GM23338 (cell line): ENCODE results near the gene ADAD1. TPM values are rescaled to one million over a fixed set of nuclear protein-coding genes. Genes with fewer than 3 reads are reported as not detected.

Experiments
- ATAC-seq: fragments of 200-7000 bp; cut with Tn5 transposase; 3 replicates; pipeline ENCODE4 v1.9.1; 2020
- DNase-seq: peaks from one replicate; pipeline ENCODE4 v3.0.0-alpha.2; 2015; ENCODE audit warnings: low spot score
- H2AFZ ChIP-seq: fragments of 200-600 bp; sonication (generic); 2 replicates; pipeline ENCODE4 v1.8.0; 2016; ENCODE audit warnings: antibody characterized with exemption, mild to moderate bottlenecking, moderate library complexity
- H3F3A ChIP-seq: fragments of 200-600 bp; sonication (generic); replicated peaks from 2 replicates; pipeline ENCODE4 v1.8.0; 2017; ENCODE audit warnings: antibody characterized with exemption, mixed run types, low read depth
- H3K27ac ChIP-seq: fragments of 200-600 bp; sonication (generic); 2 replicates; pipeline ENCODE4 v1.6.1; 2016; ENCODE audit warnings: low read depth
- H3K27me3 ChIP-seq: fragments of 200-600 bp; sonication (generic); 2 replicates; pipeline ENCODE4 v1.8.0; 2016; ENCODE audit warnings: mild to moderate bottlenecking, mixed run types, moderate library complexity; ENCODE audit not compliant: insufficient read depth
- H3K36me3 ChIP-seq: fragments of 200-600 bp; sonication (generic); 2 replicates; pipeline ENCODE4 v1.8.0; 2016; ENCODE audit warnings: mild to moderate bottlenecking; ENCODE audit not compliant: insufficient read depth
- H3K4me1 ChIP-seq: fragments of 200-600 bp; sonication (generic); 2 replicates; pipeline ENCODE4 v1.8.0; 2016; ENCODE audit warnings: mild to moderate bottlenecking, moderate library complexity; ENCODE audit not compliant: insufficient read depth
- H3K4me2 ChIP-seq: fragments of 200-600 bp; sonication (generic); 2 replicates; pipeline ENCODE4 v1.7.1; 2017; ENCODE audit warnings: mixed run types
- H3K4me3 ChIP-seq: fragments of 200-600 bp; sonication (generic); 2 replicates; pipeline ENCODE4 v1.6.1; 2016; ENCODE audit warnings: mixed run types
- H3K79me2 ChIP-seq: fragments of 200-600 bp; sonication (generic); replicated peaks from 2 replicates; pipeline ENCODE4 v1.8.0; 2017; ENCODE audit warnings: mild to moderate bottlenecking; ENCODE audit not compliant: insufficient read depth
- H3K9me2 ChIP-seq: fragments of 200-600 bp; sonication (generic); 2 replicates; pipeline ENCODE4 v1.8.0; 2017; ENCODE audit not compliant: insufficient read depth
- H4K20me1 ChIP-seq: fragments of 200-600 bp; sonication (generic); replicated peaks from 2 replicates; pipeline ENCODE4 v1.8.0; 2017; ENCODE audit warnings: mild to moderate bottlenecking; ENCODE audit not compliant: insufficient read depth
- H3K27ac Mint-ChIP-seq: 2 replicates; pipeline ENCODE4 v1.8.0; 2020; ENCODE audit warnings: inconsistent platforms, mild to moderate bottlenecking, moderate library complexity, mixed read lengths
- H3K27me3 Mint-ChIP-seq: 3 replicates; pipeline ENCODE4 v1.8.0; 2022; ENCODE audit warnings: low read depth, mild to moderate bottlenecking, moderate library complexity, mixed read lengths, inconsistent platforms; ENCODE audit not compliant: insufficient read depth, poor library complexity
- H3K36me3 Mint-ChIP-seq: 3 replicates; pipeline ENCODE4 v1.8.0; 2021; ENCODE audit warnings: low read depth, mild to moderate bottlenecking, inconsistent platforms, moderate library complexity, mixed read lengths
- H3K4me1 Mint-ChIP-seq: 3 replicates; pipeline ENCODE4 v1.8.0; 2020; ENCODE audit warnings: mild to moderate bottlenecking, inconsistent platforms, mixed read lengths
- H3K4me3 Mint-ChIP-seq: 3 replicates; pipeline ENCODE4 v1.8.0; 2021; ENCODE audit warnings: moderate library complexity, mild to moderate bottlenecking, inconsistent platforms, mixed read lengths
- H3K9me3 Mint-ChIP-seq: 3 replicates; pipeline ENCODE4 v1.8.0; 2020; ENCODE audit warnings: moderate library complexity, mild to moderate bottlenecking, inconsistent platforms, mixed read lengths
- CREB1 ChIP-seq: fragments of 250-450 bp; sonication (Bioruptor Pico); IDR thresholded peaks from 2 replicates; pipeline ENCODE4 v1.5.0; 2020; ENCODE audit warnings: low read depth, mild to moderate bottlenecking, moderate library complexity
- EZH2 ChIP-seq: fragments of 200-600 bp; sonication (generic); IDR thresholded peaks from one replicate; pipeline ENCODE4 v1.8.0; 2017; ENCODE audit warnings: antibody characterized with exemption, mild to moderate bottlenecking, low read depth; ENCODE audit not compliant: unreplicated experiment
- NANOG ChIP-seq: IDR thresholded peaks from 2 replicates; pipeline ENCODE4 v1.6.1; 2016; ENCODE audit warnings: antibody characterized with exemption, borderline replicate concordance
- STAT1 ChIP-seq: IDR thresholded peaks from one replicate; pipeline ENCODE4 v1.6.1; 2016; ENCODE audit warnings: antibody characterized with exemption; ENCODE audit not compliant: unreplicated experiment
- ZNF331 ChIP-seq: fragments of 250-450 bp; sonication (Bioruptor Pico); IDR thresholded peaks from 2 replicates; pipeline ENCODE4 v1.5.0; 2020; ENCODE audit warnings: low read depth, mild to moderate bottlenecking, moderate library complexity
- ZNF462 ChIP-seq: fragments of 250-450 bp; sonication (Bioruptor Pico); IDR thresholded peaks from 2 replicates; pipeline ENCODE4 v1.5.0; 2020; ENCODE audit warnings: mild to moderate bottlenecking, moderate library complexity
- long read RNA-seq: library from polyadenylated mRNA; unstranded; transcript quantifications from one replicate; pipeline ENCODE4 v2.0.0, GENCODE V29; 2020; ENCODE audit not compliant: unreplicated experiment
- polyA plus RNA-seq: library from polyadenylated mRNA; unstranded; fragments of >200 nt; fragmentation: Nextera tagmentation; extraction: Ambion mirVana; gene quantifications from 2 replicates; pipeline ENCODE4 v1.2.1, GENCODE V29; 2016
- total RNA-seq: library from RNA; depleted of rRNA; stranded (reverse); fragments of >200 nt; shearing (Covaris generic); gene quantifications from 2 replicates; pipeline ENCODE4 v1.2.3, GENCODE V29; 2014; rRNA removed
- TF ChIP-seq, protein P1 (sequence below): IDR thresholded peaks from one replicate; pipeline ENCODE4 v1.6.1; 2018; ENCODE audit warnings: antibody characterized with exemption; ENCODE audit not compliant: unreplicated experiment
- TF ChIP-seq, protein P2 (sequence below), 2 experiments: fragments of 200-600 bp in 1 of 2; sonication (generic) in 1 of 2; conservative IDR thresholded peaks; 2 replicates each; pipeline versions ENCODE4 v1.5.1 to v1.6.1; 2016 to 2017; ENCODE audit warnings: antibody characterized with exemption in 2 of 2, low read depth in 2 of 2, mild to moderate bottlenecking in 2 of 2, moderate library complexity in 1 of 2
- TF ChIP-seq, protein P3 (sequence below): IDR thresholded peaks from 2 replicates; pipeline ENCODE4 v1.6.1; 2016; ENCODE audit warnings: antibody characterized with exemption

Gene ADAD1
- not detected in 2 replicates for total RNA-seq
- polyA plus RNA-seq = not detected in 2 replicates
- long read RNA-seq = 0 reads

DNA sequence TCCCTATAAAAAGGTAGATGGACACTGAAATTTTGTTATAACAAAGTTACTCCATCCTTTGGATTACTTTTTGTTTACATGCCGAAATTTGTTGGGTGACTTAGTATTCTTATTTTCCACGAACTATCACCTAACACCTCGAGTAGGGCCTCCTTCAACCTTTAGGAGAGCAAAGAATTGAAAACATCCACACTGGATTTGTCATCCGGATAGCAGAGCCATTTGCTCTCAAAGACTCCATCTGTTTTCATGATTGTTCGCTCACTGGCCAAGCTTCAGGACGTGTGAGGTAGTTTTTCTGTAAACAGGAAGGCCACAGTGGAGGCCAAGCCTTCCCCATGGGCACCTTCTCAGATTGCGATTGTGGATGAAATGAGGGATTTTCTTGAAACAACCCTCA is at the start of gene ADAD1:
Gene ADAD1, plus strand, starts transcription at position 301 of the 400 bp plus-strand sequence. CDS start 1,059 bp downstream, outside the sequence.
- no peaks in the 10 kb centered on the region for H3K79me2 ChIP-seq
- no peaks in the 10 kb centered on the region for H3K4me1 ChIP-seq
- H3F3A ChIP-seq = no peaks in the 10 kb centered on the region
- DNase-seq = no peak
- no peaks in the 10 kb centered on the region for H3K4me1 Mint-ChIP-seq
- H3K27me3 ChIP-seq = no peaks in the 10 kb centered on the region
- no peaks in the 10 kb centered on the region for H4K20me1 ChIP-seq
- no peak within 1 kb of the TSS for H3K27ac Mint-ChIP-seq
- H3K4me3 Mint-ChIP-seq = no peak within 1 kb of the TSS
- H2AFZ ChIP-seq = peak within 1 kb of the TSS; percentile 70
- H3K9me2 ChIP-seq = no peaks in the 10 kb centered on the region; the same call in 1 of the 2 replicates
- no peak within 1 kb of the TSS for H3K4me2 ChIP-seq
- H3K36me3 Mint-ChIP-seq = no peaks in the 10 kb centered on the region
- H3K36me3 ChIP-seq = no peaks in the 10 kb centered on the region
- no peak within 1 kb of the TSS for H3K4me3 ChIP-seq
- H3K27ac ChIP-seq = no peak within 1 kb of the TSS
- no peak for ATAC-seq
- TF ChIP-seq, protein P1, sequence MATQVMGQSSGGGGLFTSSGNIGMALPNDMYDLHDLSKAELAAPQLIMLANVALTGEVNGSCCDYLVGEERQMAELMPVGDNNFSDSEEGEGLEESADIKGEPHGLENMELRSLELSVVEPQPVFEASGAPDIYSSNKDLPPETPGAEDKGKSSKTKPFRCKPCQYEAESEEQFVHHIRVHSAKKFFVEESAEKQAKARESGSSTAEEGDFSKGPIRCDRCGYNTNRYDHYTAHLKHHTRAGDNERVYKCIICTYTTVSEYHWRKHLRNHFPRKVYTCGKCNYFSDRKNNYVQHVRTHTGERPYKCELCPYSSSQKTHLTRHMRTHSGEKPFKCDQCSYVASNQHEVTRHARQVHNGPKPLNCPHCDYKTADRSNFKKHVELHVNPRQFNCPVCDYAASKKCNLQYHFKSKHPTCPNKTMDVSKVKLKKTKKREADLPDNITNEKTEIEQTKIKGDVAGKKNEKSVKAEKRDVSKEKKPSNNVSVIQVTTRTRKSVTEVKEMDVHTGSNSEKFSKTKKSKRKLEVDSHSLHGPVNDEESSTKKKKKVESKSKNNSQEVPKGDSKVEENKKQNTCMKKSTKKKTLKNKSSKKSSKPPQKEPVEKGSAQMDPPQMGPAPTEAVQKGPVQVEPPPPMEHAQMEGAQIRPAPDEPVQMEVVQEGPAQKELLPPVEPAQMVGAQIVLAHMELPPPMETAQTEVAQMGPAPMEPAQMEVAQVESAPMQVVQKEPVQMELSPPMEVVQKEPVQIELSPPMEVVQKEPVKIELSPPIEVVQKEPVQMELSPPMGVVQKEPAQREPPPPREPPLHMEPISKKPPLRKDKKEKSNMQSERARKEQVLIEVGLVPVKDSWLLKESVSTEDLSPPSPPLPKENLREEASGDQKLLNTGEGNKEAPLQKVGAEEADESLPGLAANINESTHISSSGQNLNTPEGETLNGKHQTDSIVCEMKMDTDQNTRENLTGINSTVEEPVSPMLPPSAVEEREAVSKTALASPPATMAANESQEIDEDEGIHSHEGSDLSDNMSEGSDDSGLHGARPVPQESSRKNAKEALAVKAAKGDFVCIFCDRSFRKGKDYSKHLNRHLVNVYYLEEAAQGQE = no peak
- TF ChIP-seq ZNF331 (CRISPR knock-in tag) (no peak), EZH2 (no peak), CREB1 (CRISPR knock-in tag) (no peak), STAT1 (no peak), NANOG (no peak), ZNF462 (CRISPR knock-in tag) (no peak)
- TF ChIP-seq, protein P2, sequence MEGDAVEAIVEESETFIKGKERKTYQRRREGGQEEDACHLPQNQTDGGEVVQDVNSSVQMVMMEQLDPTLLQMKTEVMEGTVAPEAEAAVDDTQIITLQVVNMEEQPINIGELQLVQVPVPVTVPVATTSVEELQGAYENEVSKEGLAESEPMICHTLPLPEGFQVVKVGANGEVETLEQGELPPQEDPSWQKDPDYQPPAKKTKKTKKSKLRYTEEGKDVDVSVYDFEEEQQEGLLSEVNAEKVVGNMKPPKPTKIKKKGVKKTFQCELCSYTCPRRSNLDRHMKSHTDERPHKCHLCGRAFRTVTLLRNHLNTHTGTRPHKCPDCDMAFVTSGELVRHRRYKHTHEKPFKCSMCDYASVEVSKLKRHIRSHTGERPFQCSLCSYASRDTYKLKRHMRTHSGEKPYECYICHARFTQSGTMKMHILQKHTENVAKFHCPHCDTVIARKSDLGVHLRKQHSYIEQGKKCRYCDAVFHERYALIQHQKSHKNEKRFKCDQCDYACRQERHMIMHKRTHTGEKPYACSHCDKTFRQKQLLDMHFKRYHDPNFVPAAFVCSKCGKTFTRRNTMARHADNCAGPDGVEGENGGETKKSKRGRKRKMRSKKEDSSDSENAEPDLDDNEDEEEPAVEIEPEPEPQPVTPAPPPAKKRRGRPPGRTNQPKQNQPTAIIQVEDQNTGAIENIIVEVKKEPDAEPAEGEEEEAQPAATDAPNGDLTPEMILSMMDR (conservative IDR thresholded peaks at IDR 0.05; ENCODE audit: low read depth in 2 of 2) = no peak
- TF ChIP-seq, protein P3, sequence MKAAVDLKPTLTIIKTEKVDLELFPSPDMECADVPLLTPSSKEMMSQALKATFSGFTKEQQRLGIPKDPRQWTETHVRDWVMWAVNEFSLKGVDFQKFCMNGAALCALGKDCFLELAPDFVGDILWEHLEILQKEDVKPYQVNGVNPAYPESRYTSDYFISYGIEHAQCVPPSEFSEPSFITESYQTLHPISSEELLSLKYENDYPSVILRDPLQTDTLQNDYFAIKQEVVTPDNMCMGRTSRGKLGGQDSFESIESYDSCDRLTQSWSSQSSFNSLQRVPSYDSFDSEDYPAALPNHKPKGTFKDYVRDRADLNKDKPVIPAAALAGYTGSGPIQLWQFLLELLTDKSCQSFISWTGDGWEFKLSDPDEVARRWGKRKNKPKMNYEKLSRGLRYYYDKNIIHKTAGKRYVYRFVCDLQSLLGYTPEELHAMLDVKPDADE = no peak
- H3K27me3 Mint-ChIP-seq = no peaks in the 10 kb centered on the region
- H3K9me3 Mint-ChIP-seq = no peaks in the 10 kb centered on the region
